Right lobe of liver (tissue), 6 donors: ENCODE measurements around the gene CSNK1D. TPM values are rescaled to one million over a fixed set of nuclear protein-coding genes. Genes with fewer than 3 reads are reported as not detected.

ENCODE experiments used
- ATAC-seq, 4 donors: fragments of 200-7000 bp; cut with Tn5 transposase; one replicate each; pipeline ENCODE4 v1.9.1; 2020; ENCODE audit warnings: mild to moderate bottlenecking in 4 of 4, moderate library complexity in 4 of 4
- DNase-seq, 3 donors: peaks; one replicate each; pipeline ENCODE4 v3.0.0-alpha.2; 2020
- H3K27ac ChIP-seq, 3 donors: fragments of 200-600 bp; one replicate each; pipeline ENCODE4 v1.8.0; 2022
- H3K27me3 ChIP-seq, 2 donors: fragments of 200-600 bp; one replicate each; pipeline ENCODE4 v1.8.0; 2022
- H3K36me3 ChIP-seq, 4 donors: fragments of 200-600 bp; sonication (generic) in 1 of 4; one replicate each; pipeline versions ENCODE4 v1.5.1 to v1.8.0; 2017 to 2022; ENCODE audit warnings: control low read depth in 1 of 4
- H3K4me1 ChIP-seq, 4 donors: fragments of 200-600 bp; sonication (generic) in 1 of 4; one replicate each; pipeline versions ENCODE4 v1.5.1 to v1.8.0; 2017 to 2022; ENCODE audit warnings: control low read depth in 1 of 4
- H3K4me3 ChIP-seq, 3 donors: fragments of 200-600 bp; one replicate each; pipeline ENCODE4 v1.8.0; 2022
- H3K9me3 ChIP-seq, 4 donors: fragments of 200-600 bp; sonication (generic) in 1 of 4; one replicate each; pipeline versions ENCODE4 v1.5.1 to v1.8.0; 2017 to 2022; ENCODE audit warnings: control low read depth in 1 of 4
- CTCF ChIP-seq, 4 donors: fragments of 200-600 bp in 3 of 4; fragments of 450-650 bp in 1 of 4; IDR thresholded peaks; one replicate each; pipeline versions ENCODE4 v1.5.1 to v1.8.0; 2016 to 2022; ENCODE audit warnings: antibody characterized with exemption in 4 of 4, mild to moderate bottlenecking in 2 of 4
- POLR2A ChIP-seq: fragments of 450-650 bp; IDR thresholded peaks from one replicate; pipeline ENCODE4 v1.6.1; 2017; ENCODE audit warnings: antibody characterized with exemption, mild to moderate bottlenecking
- WGBS: methylation state at CpG from one replicate; pipeline ENCODE4 v1.1.6; 2018; ENCODE audit warnings: low coverage, low lambda C conversion rate; ENCODE audit not compliant: insufficient coverage; ENCODE audit errors: missing lambda C conversion rate; 5-methylcytosine and 5-hydroxymethylcytosine counted together
- intact Hi-C, 2 donors: fragments of 100-400 bp; cut with DNase I; formaldehyde crosslinking; loops; one replicate each; pipeline versions ENCODE4 v1.11.2 to v1.14.1; 2022
- total RNA-seq, 6 experiments: library from RNA; depleted of rRNA in 2 of 6; stranded (reverse); fragments of >200 nt in 2 of 6; fragmentation: NEBNext Ultra II Directional in 3 of 6; extraction: Animal tissue kit (Norgen Biotek cat#: 25700) in 3 of 6; gene quantifications; one replicate each; pipeline versions ENCODE4 v1.1.0 to v1.2.4, GENCODE V29; 2016 to 2023
- donor health status: DM: no; HTN: yes; CAD: no.
- donor health status: DM: no; HTN: no; CAD: no.
- donor health status: DM: no; HTN: no; CAD: no.
- donor health status: DM: no; HTN: yes; CAD: no.
- donor health status: DM: no; HTN: yes; CAD: no.

Gene CSNK1D
- total RNA-seq, 6 experiments from 2014 or later: 32.7 to 73.0 (median 45.9) TPM

GRCh38 chr17:82215972-82216300, 57.6 kb downstream of the CSNK1D start:
- WGBS: 88% methylated on average over 9 of the region's 12 CpGs
- H3K4me3 ChIP-seq: no peak overlapping the region
- peak overlapping the region; percentile 47 to 77 (median 70) for H3K27ac ChIP-seq
- no peaks in the 10 kb centered on the region for H3K36me3 ChIP-seq
- H3K27me3 ChIP-seq: no peaks in the 10 kb centered on the region
- peak in 1 of 3 donors; percentile 53 for DNase-seq
- peaks cover 2 to 22% (median 5%) of the 10 kb centered on the region in 4 donors for H3K4me1 ChIP-seq
- ATAC-seq: no peak
- intact Hi-C loops: no loop called here
- no peaks in the 10 kb centered on the region for H3K9me3 ChIP-seq
- no peak for TF ChIP-seq CTCF (IDR thresholded peaks at IDR 0.05)
- TF ChIP-seq POLR2A: no peak

DNA sequence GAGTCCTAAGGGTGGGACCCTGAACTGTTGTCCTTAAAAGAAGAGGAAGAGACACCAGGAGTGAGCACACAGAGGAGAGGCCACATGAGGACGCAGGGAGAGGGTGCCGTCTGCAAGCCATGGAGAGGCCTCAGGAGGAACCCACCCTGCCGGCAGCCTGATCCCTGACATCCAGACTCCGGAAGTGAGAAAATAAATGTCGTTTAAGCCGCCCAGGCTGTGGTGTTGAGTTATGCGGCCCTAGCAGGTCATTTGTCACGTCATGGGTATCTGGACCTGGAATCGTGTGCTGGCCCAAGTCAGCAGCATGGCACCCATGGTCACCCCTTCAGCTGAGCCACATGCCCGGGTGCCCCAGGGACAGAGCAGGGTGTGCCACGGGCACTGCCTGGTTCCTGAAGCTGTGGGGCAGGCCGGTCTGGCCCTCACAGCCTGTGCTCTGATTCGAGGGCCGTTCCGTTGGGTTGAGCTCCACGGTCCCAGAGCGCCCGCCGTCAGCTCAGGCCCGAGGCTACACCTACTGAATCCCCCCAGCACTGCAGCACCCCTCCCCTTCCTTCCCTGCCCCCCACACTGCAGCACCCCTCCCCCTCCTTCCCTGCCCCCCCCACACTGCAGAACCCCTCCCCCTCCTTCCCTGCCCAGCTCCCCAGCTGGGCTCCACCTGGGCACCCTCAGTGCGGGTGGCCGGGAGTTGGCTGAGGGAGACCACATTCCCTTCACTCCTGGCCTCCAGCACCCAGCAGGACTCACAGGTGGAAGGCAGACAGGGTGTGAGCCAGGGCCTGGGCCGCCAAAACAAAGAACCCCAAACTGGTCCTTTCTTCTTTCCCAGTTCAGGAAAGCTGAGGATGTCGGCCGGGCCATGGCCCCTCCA, 58.2 kb downstream of the CSNK1D start:
- Histone ChIP-seq H3K27ac (peak overlapping the region in 1 of 3 donors; percentile 47), H3K9me3 (no peaks in the 10 kb centered on the region), H3K36me3 (no peaks in the 10 kb centered on the region), H3K4me3 (no peak overlapping the region), H3K27me3 (no peaks in the 10 kb centered on the region), H3K4me1 (peaks cover 2 to 22% (median 5%) of the 10 kb centered on the region in 4 donors)
- peak in 1 of 3 donors; percentile 53 for DNase-seq
- no peak for ATAC-seq
- intact Hi-C loops: no loop called here
- WGBS: 75% methylated on average over 11 of the region's 25 CpGs
- TF ChIP-seq POLR2A (no peak), CTCF (IDR thresholded peaks at IDR 0.05) (no peak)

- no peak overlapping the region for H3K4me3 ChIP-seq
- ATAC-seq: no peak
- WGBS: 29% methylated on average over 1 of the region's 11 CpGs
- H3K4me1 ChIP-seq: peaks cover 2 to 22% (median 5%) of the 10 kb centered on the region in 4 donors
- DNase-seq: peak in 1 of 3 donors; percentile 48
- no peaks in the 10 kb centered on the region for H3K27me3 ChIP-seq
- no peaks in the 10 kb centered on the region for H3K9me3 ChIP-seq
- H3K36me3 ChIP-seq: no peaks in the 10 kb centered on the region
- TF ChIP-seq POLR2A (no peak), CTCF (IDR thresholded peaks at IDR 0.05) (no peak)
- intact Hi-C loops: no loop called here
- no peak overlapping the region for H3K27ac ChIP-seq
These were observed 59.4 kb downstream of the CSNK1D start for GRCh38 chr17:82214012-82214628.

- H3K27me3 ChIP-seq: no peaks in the 10 kb centered on the region
- H3K36me3 ChIP-seq: no peaks in the 10 kb centered on the region
- H3K27ac ChIP-seq: peak overlapping the region; percentile 67 to 87 (median 76)
- H3K4me1 ChIP-seq: peaks cover 2 to 22% (median 5%) of the 10 kb centered on the region in 4 donors
- TF ChIP-seq CTCF (IDR thresholded peaks at IDR 0.05) (no peak), POLR2A (no peak)
- WGBS: 9% methylated on average over 4 of the region's 37 CpGs
- intact Hi-C loops: no loop called here
- H3K4me3 ChIP-seq: peak overlapping the region; percentile 84 to 98 (median 92)
- DNase-seq (peak in 2 of 3 donors; percentile 62 to 64), ATAC-seq (peak; percentile 13 to 37 (median 25))
- H3K9me3 ChIP-seq: no peaks in the 10 kb centered on the region
These were observed 60.1 kb downstream of the CSNK1D start for GRCh38 chr17:82213251-82214011.
